ENCODE results near the gene GGCX. TPM values are rescaled to one million over a fixed set of nuclear protein-coding genes. Genes with fewer than 3 reads are reported as not detected.

Gene GGCX
- total and polyA plus RNA-seq, 2 of the 13 experiments (the other 11 are each of a cell fraction or from before 2014, with no cell fraction given) = 72.5 to 103 TPM

DNA sequence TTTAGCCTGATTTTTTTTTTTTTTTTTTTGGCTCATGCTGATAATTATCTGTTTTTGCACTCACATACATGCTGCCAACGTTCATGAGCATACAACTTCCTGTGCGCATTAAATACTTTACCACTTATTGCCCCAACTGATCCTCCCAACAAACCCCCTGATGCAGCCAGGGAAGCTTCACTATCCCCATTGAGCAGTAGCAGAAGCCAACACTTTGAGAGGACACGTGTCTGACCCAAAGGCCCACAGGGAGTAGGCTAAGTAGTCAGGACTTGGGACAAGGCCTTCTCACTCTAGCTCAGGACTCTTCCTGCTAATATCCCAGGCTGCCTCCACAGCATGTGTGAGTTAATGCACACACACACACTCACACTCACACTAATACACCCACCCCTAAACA, 58.6 kb downstream of the GGCX start:
- POLR2A ChIA-PET = no interaction called here
- Histone ChIP-seq H3K4me2 (ENCODE audit: low read depth, low read length) (0 out of 2 replicates have a peak overlapping the region, but pooled peaks have one; percentile 51), H3K27me3 (ENCODE audit: control insufficient read depth in 1 of 2, insufficient read depth in 2 of 2, low read length in 2 of 2) (0 out of 5 replicates have a peak, but pooled peaks cover 0 to 5% of the 10 kb centered on the region in 2 experiments), H3K4me3 (replicated peaks in 1 of 3; ENCODE audit: insufficient read depth in 1 of 3, low read depth in 2 of 3, low read length in 3 of 3) (no peak overlapping the region), H3K4me1 (ENCODE audit: insufficient read depth, low read length) (peaks cover 68% of the 10 kb centered on the region), H2AFZ (ENCODE audit: low read length) (no peak overlapping the region), H3K27ac (ENCODE audit: extremely low read length, insufficient read depth, low read length) (no peak overlapping the region), H4K20me1 (ENCODE audit: insufficient read depth, low read length) (no peaks in the 10 kb centered on the region), H3K9me3 (ENCODE audit: low read length) (no peaks in the 10 kb centered on the region), H3K79me2 (ENCODE audit: insufficient read depth, low read length) (no peaks in the 10 kb centered on the region), H3K9ac (ENCODE audit: insufficient read depth, low read depth, low read length) (no peak overlapping the region), H3K36me3 (replicated peaks in 1 of 2; ENCODE audit: control insufficient read depth in 1 of 2, insufficient read depth in 2 of 2, low read length in 2 of 2) (no peaks in the 10 kb centered on the region)
- CTCF ChIA-PET (ENCODE audit: low intra/inter-chr PET ratio, low total read pairs) = no interaction called here
- peak; percentile 20 for ATAC-seq
- no peak for FAIRE-seq
- 0 out of 2 replicates have a peak, but pooled peaks have one; percentile 16 for TF ChIP-seq ZSCAN21 (CRISPR knock-in tag; IDR thresholded peaks at IDR 0.05; ENCODE audit: borderline replicate concordance)
- TF ChIP-seq ZFY (CRISPR knock-in tag; IDR thresholded peaks at IDR 0.05) = peak; percentile 35; the same call in 1 of the 2 replicates
- TF ChIP-seq, protein P1, sequence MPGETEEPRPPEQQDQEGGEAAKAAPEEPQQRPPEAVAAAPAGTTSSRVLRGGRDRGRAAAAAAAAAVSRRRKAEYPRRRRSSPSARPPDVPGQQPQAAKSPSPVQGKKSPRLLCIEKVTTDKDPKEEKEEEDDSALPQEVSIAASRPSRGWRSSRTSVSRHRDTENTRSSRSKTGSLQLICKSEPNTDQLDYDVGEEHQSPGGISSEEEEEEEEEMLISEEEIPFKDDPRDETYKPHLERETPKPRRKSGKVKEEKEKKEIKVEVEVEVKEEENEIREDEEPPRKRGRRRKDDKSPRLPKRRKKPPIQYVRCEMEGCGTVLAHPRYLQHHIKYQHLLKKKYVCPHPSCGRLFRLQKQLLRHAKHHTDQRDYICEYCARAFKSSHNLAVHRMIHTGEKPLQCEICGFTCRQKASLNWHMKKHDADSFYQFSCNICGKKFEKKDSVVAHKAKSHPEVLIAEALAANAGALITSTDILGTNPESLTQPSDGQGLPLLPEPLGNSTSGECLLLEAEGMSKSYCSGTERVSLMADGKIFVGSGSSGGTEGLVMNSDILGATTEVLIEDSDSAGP (CRISPR knock-in tag; IDR thresholded peaks at IDR 0.05; ENCODE audit: borderline replicate concordance) = 0 out of 2 replicates have a peak, but pooled peaks have one; percentile 4
- no peak for TF ChIP-seq GPN1 (CRISPR knock-in tag; IDR thresholded peaks at IDR 0.05; ENCODE audit: borderline replicate concordance)
- TF ChIP-seq KMT2A (CRISPR knock-in tag; IDR thresholded peaks at IDR 0.05) = no peak
- BruUV-seq (replicated peaks) = no TSS peak
- in situ Hi-C loops (cut with HindIII; ENCODE audit: extremely low pct_ligation_motif_present, low pct_unique_long_range_greater_than_20kb) (no loop called here), intact Hi-C loops (cut with micrococcal nuclease; ENCODE audit: unreplicated experiment) (loop anchor here (1.0 to 5.0 kb wide), 3 partner anchors 35 to 81 kb away; partner anchors contain the start of gene MAT2A)
- no peak for DNase-seq (ENCODE audit: low spot score)
- 41% methylated on average over 3 of the region's 3 CpGs for WGBS (ENCODE audit: low lambda C conversion rate)

DNA sequence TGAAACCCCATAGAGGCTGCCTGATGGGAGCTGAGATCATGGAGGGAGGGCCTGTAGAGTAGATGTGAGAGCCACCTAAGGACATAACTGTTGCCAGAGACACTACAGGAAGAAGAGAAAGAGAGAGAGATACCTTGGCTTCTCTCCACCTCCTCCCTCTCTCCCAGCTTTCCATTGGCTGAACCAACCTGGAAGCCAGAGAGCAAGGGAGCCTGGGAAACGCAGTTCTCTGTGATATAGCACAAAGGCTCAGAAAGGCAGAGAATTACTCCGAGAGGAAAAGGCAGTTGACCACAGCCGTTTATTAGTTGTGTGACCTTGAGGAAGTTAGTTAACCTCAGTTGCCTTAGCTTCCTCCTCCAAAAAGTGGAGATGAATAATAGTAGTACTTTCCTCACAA, 60.0 kb downstream of the GGCX start:
- no peak overlapping the region for H2AFZ ChIP-seq (ENCODE audit: low read length)
- in situ Hi-C loops (cut with HindIII; ENCODE audit: extremely low pct_ligation_motif_present, low pct_unique_long_range_greater_than_20kb) = no loop called here
- no TSS peak for BruUV-seq (replicated peaks)
- no peak overlapping the region for H3K27ac ChIP-seq (ENCODE audit: extremely low read length, insufficient read depth, low read length)
- intact Hi-C loops (cut with micrococcal nuclease; ENCODE audit: unreplicated experiment) = loop anchor here (5.0 kb wide), 2 partner anchors 34 to 36 kb away; partner anchors contain the start of gene MAT2A
- H3K27me3 ChIP-seq (ENCODE audit: control insufficient read depth in 1 of 2, insufficient read depth in 2 of 2, low read length in 2 of 2) = 0 out of 5 replicates have a peak, but pooled peaks cover 0 to 3% of the 10 kb centered on the region in 2 experiments
- peak; percentile 9; the same call in 1 of the 3 replicates for ATAC-seq
- no peaks in the 10 kb centered on the region for H3K9me3 ChIP-seq (ENCODE audit: low read length)
- no peaks in the 10 kb centered on the region for H4K20me1 ChIP-seq (ENCODE audit: insufficient read depth, low read length)
- ChIA-PET POLR2A (interaction anchor here (1.0 to 3.4 kb wide), 4 partner anchors 25 to 173 kb away, joined by 3 to 28 read pairs (median 4); partner anchors contain the start of genes MAT2A and TGOLN2), CTCF (ENCODE audit: low intra/inter-chr PET ratio, low total read pairs) (no interaction called here)
- no peak overlapping the region for H3K4me3 ChIP-seq (replicated peaks in 1 of 3; ENCODE audit: insufficient read depth in 1 of 3, low read depth in 2 of 3, low read length in 3 of 3)
- 7% methylated on average over 3 of the region's 3 CpGs for WGBS (ENCODE audit: low lambda C conversion rate)
- no peaks in the 10 kb centered on the region for H3K36me3 ChIP-seq (replicated peaks in 1 of 2; ENCODE audit: control insufficient read depth in 1 of 2, insufficient read depth in 2 of 2, low read length in 2 of 2)
- H3K4me1 ChIP-seq (ENCODE audit: insufficient read depth, low read length) = peaks cover 74% of the 10 kb centered on the region
- peak overlapping the region; percentile 52 for H3K4me2 ChIP-seq (ENCODE audit: low read depth, low read length)
- H3K9ac ChIP-seq (ENCODE audit: insufficient read depth, low read depth, low read length) = no peak overlapping the region
- DNase-seq (ENCODE audit: low spot score) = peak; percentile 30
- H3K79me2 ChIP-seq (ENCODE audit: insufficient read depth, low read length) = no peaks in the 10 kb centered on the region
- FAIRE-seq = peak; percentile 77
- TF ChIP-seq, protein P2, sequence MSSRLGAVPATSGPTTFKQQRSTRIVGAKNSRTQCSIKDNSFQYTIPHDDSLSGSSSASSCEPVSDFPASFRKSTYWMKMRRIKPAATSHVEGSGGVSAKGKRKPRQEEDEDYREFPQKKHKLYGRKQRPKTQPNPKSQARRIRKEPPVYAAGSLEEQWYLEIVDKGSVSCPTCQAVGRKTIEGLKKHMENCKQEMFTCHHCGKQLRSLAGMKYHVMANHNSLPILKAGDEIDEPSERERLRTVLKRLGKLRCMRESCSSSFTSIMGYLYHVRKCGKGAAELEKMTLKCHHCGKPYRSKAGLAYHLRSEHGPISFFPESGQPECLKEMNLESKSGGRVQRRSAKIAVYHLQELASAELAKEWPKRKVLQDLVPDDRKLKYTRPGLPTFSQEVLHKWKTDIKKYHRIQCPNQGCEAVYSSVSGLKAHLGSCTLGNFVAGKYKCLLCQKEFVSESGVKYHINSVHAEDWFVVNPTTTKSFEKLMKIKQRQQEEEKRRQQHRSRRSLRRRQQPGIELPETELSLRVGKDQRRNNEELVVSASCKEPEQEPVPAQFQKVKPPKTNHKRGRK (CRISPR knock-in tag; IDR thresholded peaks at IDR 0.05) = no peak
- TF ChIP-seq NFYB (CRISPR knock-in tag; IDR thresholded peaks at IDR 0.05) (peak; percentile 57), ZNF124 (CRISPR knock-in tag; IDR thresholded peaks at IDR 0.05) (no peak), ZNF781 (CRISPR knock-in tag; IDR thresholded peaks at IDR 0.05; ENCODE audit: borderline replicate concordance, not compliant biosample characterization) (no peak), POLR2AphosphoS2 (IDR thresholded peaks at IDR 0.05; ENCODE audit: low read depth, low read length) (no peak), THAP11 (CRISPR knock-in tag; IDR thresholded peaks at IDR 0.05) (peak; percentile 94), ERF (CRISPR knock-in tag; IDR thresholded peaks at IDR 0.05) (no peak), ZNF354B (CRISPR knock-in tag; IDR thresholded peaks at IDR 0.05) (no peak), KAT8 (CRISPR knock-in tag; IDR thresholded peaks at IDR 0.05) (0 out of 2 replicates have a peak, but pooled peaks have one; percentile 28)
- TF ChIP-seq, protein P3, sequence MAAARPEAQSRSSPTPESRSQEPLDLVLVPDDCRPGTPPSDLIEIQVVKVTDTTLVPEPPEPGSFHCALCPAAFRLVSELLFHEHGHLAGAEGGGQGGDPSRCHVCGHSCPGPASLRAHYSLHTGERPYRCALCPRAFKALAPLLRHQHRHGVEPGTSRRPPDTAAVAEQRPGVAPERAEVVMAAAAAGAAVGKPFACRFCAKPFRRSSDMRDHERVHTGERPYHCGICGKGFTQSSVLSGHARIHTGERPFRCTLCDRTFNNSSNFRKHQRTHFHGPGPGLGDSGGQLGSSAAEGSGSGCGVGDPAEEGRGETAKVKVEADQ (CRISPR knock-in tag; IDR thresholded peaks at IDR 0.05; ENCODE audit: borderline replicate concordance) = no peak

All from HepG2 (cell line).